ENCODE results near the gene CALML6. TPM values are rescaled to one million over a fixed set of nuclear protein-coding genes. Genes with fewer than 3 reads are reported as not detected.
A peak's percentile ranks its signal among the peaks of the same experiment; 100 is the strongest.

Gene CALML6
- total RNA-seq, 1 experiment from 2014 or later, result 0.28 TPM

- intact Hi-C loops (cut with micrococcal nuclease; ENCODE audit: unreplicated experiment), result no loop called here
- Histone ChIP-seq H3K4me3 (ENCODE audit: low read depth, low read length, poor library complexity, severe bottlenecking) (no peak overlapping the region), H3K9me3 (ENCODE audit: low read depth, low read length, poor library complexity, severe bottlenecking) (no peaks in the 10 kb centered on the region), H3K36me3 (ENCODE audit: insufficient read depth, low read length, poor library complexity, severe bottlenecking) (no peaks in the 10 kb centered on the region), H3K27ac (ENCODE audit: low read depth, low read length, poor library complexity, severe bottlenecking) (no peak overlapping the region), H3K4me1 (ENCODE audit: insufficient read depth, low read length, poor library complexity, severe bottlenecking) (peaks cover 13% of the 10 kb centered on the region), H3K27me3 (replicated peaks; ENCODE audit: insufficient read depth, low read depth, low read length, poor library complexity) (no peaks in the 10 kb centered on the region)
- no peak for DNase-seq (ENCODE audit: low spot score)
- ChIA-PET POLR2A (ENCODE audit: low non-redundant PET) (no interaction called here), CTCF (no interaction called here)
- TF ChIP-seq CTCF (conservative IDR thresholded peaks at IDR 0.05; ENCODE audit: low read depth, low read length) (no peak), EZH2 (IDR thresholded peaks at IDR 0.05; ENCODE audit: borderline replicate concordance, low read depth, low read length, poor library complexity, severe bottlenecking) (no peak)
- BruUV-seq (replicated peaks), result no TSS peak
Observed at GRCh38 chr1:1916851-1917251, 1.8 kb downstream of the CALML6 start.

- TF ChIP-seq EZH2 (IDR thresholded peaks at IDR 0.05; ENCODE audit: borderline replicate concordance, low read depth, low read length, poor library complexity, severe bottlenecking), result no peak
- no peak for TF ChIP-seq CTCF (conservative IDR thresholded peaks at IDR 0.05; ENCODE audit: low read depth, low read length)
- Histone ChIP-seq H3K27me3 (replicated peaks; ENCODE audit: insufficient read depth, low read depth, low read length, poor library complexity) (no peaks in the 10 kb centered on the region), H3K9me3 (ENCODE audit: low read depth, low read length, poor library complexity, severe bottlenecking) (no peaks in the 10 kb centered on the region), H3K27ac (ENCODE audit: low read depth, low read length, poor library complexity, severe bottlenecking) (no peak overlapping the region), H3K4me3 (ENCODE audit: low read depth, low read length, poor library complexity, severe bottlenecking) (no peak overlapping the region), H3K36me3 (ENCODE audit: insufficient read depth, low read length, poor library complexity, severe bottlenecking) (no peaks in the 10 kb centered on the region), H3K4me1 (ENCODE audit: insufficient read depth, low read length, poor library complexity, severe bottlenecking) (peaks cover 13% of the 10 kb centered on the region)
- ChIA-PET CTCF (no interaction called here), POLR2A (ENCODE audit: low non-redundant PET) (interaction anchor here (0.6 kb wide), 1 partner anchor 10 kb away, joined by 6 read pairs; no protein-coding TSS in a partner anchor)
- no TSS peak for BruUV-seq (replicated peaks)
- no peak for DNase-seq (ENCODE audit: low spot score)
- intact Hi-C loops (cut with micrococcal nuclease; ENCODE audit: unreplicated experiment), result no loop called here
Observed at GRCh38 chr1:1917304-1917976, 2.4 kb downstream of the CALML6 start.

GRCh38 chr1:1917995-1918900 lies 3.2 kb downstream of the CALML6 start:
- no TSS peak for BruUV-seq (replicated peaks)
- Histone ChIP-seq H3K4me3 (ENCODE audit: low read depth, low read length, poor library complexity, severe bottlenecking) (peak overlapping the region; percentile 62), H3K27ac (ENCODE audit: low read depth, low read length, poor library complexity, severe bottlenecking) (peak overlapping the region; percentile 65), H3K9me3 (ENCODE audit: low read depth, low read length, poor library complexity, severe bottlenecking) (no peaks in the 10 kb centered on the region), H3K27me3 (replicated peaks; ENCODE audit: insufficient read depth, low read depth, low read length, poor library complexity) (no peaks in the 10 kb centered on the region), H3K4me1 (ENCODE audit: insufficient read depth, low read length, poor library complexity, severe bottlenecking) (peaks cover 13% of the 10 kb centered on the region), H3K36me3 (ENCODE audit: insufficient read depth, low read length, poor library complexity, severe bottlenecking) (no peaks in the 10 kb centered on the region)
- CTCF ChIA-PET, result no interaction called here
- intact Hi-C loops (cut with micrococcal nuclease; ENCODE audit: unreplicated experiment), result no loop called here
- DNase-seq (ENCODE audit: low spot score), result no peak
- POLR2A ChIA-PET (ENCODE audit: low non-redundant PET), result interaction anchor here (0.6 kb wide), 1 partner anchor 9 kb away, joined by 6 read pairs; no protein-coding TSS in a partner anchor
- TF ChIP-seq CTCF (conservative IDR thresholded peaks at IDR 0.05; ENCODE audit: low read depth, low read length) (no peak), EZH2 (IDR thresholded peaks at IDR 0.05; ENCODE audit: borderline replicate concordance, low read depth, low read length, poor library complexity, severe bottlenecking) (no peak)
